MV-4-11 (cell line): Measurements from ENCODE around the gene STARD10.

ENCODE experiments used
- DNase-seq: peaks from one replicate; lab custom pipeline; 2025; lab: John Stamatoyannopoulos, UW

STARD10 gene

GRCh38 chr11:72780296-72781062 lies 13.4 kb downstream of the STARD10 start:
- DNase-seq, result no peak

- DNase-seq, result no peak
Observed at GRCh38 chr11:72779495-72780128, 14.2 kb downstream of the STARD10 start.

DNA sequence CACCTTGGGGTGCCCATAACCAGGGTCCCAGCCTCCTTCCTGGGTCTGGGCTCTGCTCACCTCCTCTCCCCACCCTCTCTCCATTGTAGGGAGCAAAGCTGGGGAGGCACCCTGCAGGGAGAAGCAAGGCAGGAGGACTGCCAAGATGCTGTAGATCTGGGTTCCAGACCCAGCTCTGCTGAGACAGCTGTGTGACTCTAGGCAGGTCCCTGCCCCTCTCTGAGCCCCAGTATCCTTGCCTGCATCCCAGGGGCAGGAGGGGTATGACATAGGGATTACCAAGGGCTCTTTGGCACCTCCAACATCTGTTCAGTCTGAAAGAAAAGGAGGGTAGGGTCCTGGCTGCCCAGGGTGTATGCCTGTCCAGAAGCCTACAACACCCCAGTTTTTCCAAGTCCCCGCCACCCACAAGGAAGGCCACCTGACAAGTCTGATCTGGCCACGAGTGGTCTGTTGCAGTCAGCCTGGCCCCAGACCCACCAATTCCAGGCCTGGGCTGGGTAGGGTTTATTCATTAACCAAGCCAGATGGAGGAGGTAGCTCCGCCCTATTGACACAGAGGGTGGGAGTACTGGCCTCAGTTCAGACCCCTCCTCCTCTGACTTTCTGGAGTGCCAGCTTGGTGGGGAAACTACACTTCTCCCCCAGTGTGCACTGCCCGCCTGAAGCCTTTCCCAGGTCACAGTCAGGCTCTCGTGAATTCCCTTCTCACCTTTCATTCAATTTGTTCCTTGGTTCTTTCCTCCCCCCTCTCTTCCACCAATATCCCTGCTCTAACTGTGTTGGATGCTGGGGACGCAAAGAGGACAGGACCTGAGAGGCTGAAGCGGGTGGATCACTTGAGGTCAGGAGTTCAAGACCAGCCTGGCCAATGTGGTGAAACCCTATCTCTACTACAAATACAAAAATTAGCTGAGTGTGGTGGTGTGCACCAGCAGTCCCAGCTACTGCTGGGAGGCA lies 15.0 kb downstream of the STARD10 start:
- DNase-seq, result no peak

- no peak for DNase-seq
Observed at GRCh38 chr11:72777755-72778278, 16.0 kb downstream of the STARD10 start.

- DNase-seq, result no peak
Observed at GRCh38 chr11:72776844-72777754, 16.7 kb downstream of the STARD10 start.

DNA sequence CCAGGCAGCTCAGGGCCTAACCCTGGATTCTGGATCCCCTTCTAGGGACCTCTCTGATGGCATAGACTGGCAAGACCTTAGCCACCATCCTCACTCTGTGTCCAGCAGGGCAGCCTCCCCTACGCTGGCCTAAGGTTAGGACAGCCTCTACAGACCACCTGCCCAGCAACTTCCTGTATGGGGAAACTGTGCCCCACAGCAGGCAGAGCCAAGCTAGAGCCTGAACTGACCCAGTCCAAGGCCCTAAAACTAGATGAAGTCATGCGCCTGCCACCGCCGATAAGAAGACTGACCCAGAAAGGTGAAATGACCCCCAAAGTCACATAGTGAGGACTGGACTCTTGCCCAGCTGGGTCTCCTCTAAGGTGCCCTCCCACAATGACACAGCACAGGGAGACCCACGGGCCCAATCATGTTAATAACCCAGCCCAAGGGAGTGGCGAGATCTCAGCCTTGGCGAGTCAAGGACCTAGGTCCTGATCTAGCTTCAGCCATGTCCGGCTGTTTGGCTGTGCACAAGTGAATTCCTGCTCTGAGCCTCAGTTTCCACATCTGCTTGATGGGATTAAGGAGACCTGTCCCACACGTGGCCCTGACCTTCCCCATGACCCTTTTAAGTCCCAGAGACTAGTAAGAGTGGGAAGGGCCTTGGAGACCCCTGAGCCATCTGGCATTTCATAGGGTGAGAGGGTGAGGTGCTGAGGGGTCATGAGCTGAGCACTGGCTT lies 17.6 kb downstream of the STARD10 start:
- no peak for DNase-seq

GRCh38 chr11:72775288-72776110 lies 18.3 kb downstream of the STARD10 start:
- DNase-seq, result no peak

DNA sequence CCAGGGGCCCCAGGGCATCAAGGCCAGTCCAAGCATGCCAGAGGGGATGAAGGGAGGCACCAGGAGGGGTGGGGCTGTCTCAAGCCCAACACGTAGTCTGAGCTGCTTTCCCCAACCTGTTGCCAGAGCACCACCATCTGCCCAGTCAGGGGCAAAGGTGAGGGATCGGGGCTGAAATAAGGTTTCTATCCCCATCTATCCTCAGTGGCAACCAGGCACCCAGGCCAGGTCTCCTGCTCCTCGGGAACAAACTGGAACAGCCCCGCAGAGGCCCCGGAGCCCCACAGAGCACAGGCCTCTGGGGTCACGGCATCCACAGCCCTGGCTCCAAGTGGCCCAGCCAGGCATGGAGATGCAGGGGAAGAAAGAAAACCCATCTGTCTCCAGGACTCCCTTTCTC lies 19.3 kb downstream of the STARD10 start:
- no peak for DNase-seq

DNA sequence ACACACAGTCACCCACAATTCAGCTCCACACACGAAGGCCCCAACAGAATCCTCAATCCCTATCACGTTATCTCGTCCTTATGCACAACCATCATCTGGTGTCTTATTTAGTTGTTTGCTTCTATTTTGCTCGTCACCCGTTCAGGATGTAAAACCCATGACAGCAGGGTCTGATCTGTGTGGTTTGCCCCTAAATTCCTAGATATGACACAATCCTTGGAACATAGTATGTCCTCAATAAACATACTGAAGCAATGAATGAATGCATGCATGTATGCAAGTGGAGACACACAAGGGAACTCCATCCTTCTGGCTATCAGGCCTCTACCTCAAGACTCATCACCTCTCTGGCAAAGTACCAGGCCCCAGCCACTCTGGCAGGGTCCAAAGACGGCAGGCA lies 20.2 kb downstream of the STARD10 start:
- no peak for DNase-seq

DNA sequence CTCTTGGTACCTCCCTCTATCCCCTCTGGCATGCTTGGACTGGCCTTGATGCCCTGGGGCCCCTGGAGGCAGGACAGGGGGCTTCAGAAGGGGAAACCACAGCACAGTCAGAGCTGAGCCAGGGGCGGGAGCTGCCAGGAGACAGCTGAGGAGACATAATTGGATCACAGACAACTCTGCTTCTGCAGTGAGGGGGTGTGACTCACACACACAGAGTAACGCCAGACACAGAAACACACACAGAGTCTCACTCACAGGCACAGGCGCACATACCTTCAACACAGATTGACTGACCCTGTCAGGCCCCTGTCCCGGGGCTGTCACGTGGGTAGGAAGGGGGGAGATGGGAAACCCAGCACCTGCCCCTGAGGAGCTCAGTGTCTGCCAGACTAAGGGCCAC lies 20.6 kb downstream of the STARD10 start:
- peak; percentile 22 for DNase-seq

DNA sequence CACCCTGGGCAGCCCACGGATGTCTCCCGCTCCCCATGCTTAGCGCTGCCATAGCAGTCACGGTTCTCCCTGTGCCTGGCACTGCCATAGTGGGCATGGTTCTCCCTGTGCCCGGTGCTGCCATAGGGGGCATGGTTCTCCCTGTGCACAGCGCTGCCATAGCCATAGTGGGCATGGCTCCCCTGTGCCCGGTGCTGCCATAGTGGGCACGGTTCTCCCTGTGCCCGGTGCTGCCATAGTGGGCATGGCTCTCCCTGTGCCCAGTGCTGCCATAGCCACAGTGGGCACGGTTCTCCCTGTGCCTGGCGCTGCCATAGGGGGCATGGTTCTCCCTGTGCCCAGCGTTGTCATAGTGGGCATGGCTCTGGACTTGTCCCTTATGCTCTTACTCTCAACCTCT lies 21.8 kb downstream of the STARD10 start:
- DNase-seq, result no peak

- DNase-seq, result no peak
Observed at GRCh38 chr11:72771507-72771906, 22.3 kb downstream of the STARD10 start.

DNA sequence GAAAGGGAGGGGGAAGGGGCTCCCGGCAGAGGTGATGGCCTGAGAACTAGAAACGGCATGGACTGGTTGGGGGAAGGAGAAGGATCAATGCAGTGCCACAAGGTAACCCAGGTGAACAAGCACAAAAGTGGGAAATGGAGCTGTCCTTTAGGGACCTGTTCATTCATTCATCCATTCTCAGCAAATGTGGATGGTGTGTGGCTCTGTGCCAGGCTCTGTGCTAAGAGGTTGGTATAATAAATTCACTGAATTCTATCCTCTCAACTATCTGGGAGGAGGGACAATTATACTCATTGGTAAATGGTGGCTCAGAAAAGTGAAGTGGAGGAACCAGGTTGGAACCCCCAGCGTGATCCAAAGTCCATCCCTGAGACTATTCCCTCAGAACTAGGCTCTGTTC lies 23.0 kb downstream of the STARD10 start:
- no peak for DNase-seq

GRCh38 chr11:72769680-72770079 lies 24.2 kb downstream of the STARD10 start:
- no peak for DNase-seq

DNA sequence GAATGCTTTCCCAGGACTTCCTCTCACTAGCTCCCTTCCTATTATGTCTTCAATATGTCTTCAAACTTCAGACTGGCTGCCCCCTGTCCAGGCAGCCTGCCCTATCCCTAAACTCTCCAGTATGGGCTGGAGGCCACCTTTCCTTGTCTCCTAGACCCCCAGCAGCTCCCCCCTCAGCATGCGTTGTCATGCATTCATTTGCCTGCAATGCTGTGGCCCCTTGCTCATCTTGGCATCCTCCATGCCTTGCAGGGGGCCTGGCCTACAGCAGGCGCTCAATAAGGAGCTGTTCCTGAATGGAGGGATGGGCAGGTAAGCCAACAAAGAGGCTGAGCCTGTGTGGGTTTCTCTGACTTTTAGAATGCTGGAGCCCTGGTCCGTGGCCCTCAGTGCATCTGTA lies 25.3 kb downstream of the STARD10 start:
- no peak for DNase-seq

DNA sequence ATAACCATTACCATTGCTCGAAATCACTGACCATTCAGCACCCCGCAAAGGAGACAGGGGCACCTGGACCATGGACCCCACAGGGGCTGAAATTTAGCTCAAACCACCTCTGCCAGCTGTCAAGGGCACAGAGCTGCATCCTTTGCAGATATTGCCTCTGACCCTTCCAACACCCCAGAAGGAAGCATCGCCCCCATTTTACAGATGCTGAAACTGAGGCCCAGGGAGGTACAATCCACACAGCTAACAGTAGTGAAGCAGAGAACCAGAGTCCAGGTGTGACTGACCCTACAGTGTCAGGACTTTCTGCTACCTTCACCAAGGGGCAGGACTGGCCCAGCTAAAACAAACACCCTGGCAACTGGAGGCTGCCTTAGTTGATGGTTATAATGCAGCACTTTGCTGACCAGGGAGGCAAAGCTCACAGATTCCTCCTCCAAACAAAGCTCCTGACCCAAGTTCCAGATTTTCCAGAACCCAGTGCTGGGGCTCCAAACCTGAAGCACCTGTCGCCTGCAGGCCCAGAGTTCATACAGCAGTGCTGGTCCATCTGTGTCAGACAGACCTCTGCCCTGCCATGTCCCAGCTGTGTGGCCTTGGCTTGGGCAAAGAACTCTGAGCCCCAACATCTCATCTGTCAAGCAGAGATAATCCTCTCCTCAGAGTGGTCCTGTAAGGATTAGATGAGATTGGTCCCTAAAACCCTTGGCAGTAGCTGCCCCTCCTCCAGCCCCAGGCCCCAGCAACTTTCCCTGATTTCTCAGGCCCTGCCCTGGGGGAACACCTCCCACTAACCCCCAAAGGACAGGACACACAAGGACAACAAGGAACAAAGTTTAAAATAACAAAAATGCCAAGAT lies 26.4 kb downstream of the STARD10 start:
- DNase-seq, result no peak

DNA sequence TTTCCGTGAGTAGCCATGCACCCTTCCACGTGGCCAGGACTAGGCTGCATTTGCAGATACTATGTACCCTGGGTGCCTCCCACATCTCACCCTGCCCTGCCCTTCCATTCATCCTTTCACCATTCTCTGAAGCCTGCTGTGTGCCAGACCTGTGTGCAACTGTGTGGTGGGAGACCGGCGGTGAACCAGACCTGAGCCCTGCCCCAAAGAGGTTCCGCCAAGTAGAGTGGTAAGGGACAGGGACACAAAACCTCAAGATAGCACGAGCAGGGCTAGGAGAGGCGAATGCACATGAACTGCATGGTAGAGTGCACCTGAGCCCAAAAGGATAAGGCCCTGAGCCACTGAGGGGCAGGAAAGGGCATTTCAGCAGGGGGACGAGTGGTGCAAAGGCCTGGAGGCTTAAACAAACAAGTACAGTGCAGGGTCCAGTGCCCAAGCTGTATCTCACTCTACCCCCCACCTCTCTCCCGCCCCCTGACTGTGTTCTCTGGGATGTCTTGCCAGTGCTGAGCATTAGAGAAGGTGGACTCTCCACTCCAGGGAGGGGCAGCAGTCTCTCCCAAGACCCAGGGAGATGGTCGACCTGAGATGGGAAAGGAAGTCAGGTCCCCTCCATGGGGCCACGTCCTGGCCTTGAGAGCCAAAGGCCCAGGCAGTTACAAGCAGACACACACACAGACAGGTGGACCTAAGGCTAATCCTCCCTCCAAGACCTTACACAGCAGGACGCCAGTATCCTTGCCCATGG lies 27.5 kb downstream of the STARD10 start:
- DNase-seq, result no peak

GRCh38 chr11:72764503-72764902 lies 29.3 kb downstream of the STARD10 start:
- DNase-seq, result no peak
